Neural cell (in vitro differentiated cells): ENCODE data around the gene FANCL. TPM values are rescaled to one million over a fixed set of nuclear protein-coding genes. Genes with fewer than 3 reads are reported as not detected.
"Not testable (repeated sequence)": the region's sequence is repeated elsewhere in the genome, so short reads cannot be mapped to it uniquely, and the experiment has no call there.

Source experiments
- H2AFZ ChIP-seq: fragments of 200-600, 300-800 bp; sonication (generic), shearing (Covaris generic); 2 replicates; pipeline ENCODE4 v1.6.0; 2014; ENCODE audit warnings: low read depth, mild to moderate bottlenecking, antibody characterized with exemption, low read length, moderate library complexity
- H3F3A ChIP-seq: fragments of 200-600 bp; shearing (Covaris generic); 2 replicates; pipeline ENCODE4 v1.6.1; 2016; ENCODE audit warnings: mild to moderate bottlenecking, moderate library complexity, mixed read lengths, antibody characterized with exemption, low read length; ENCODE audit not compliant: insufficient read depth, poor library complexity, severe bottlenecking
- H3K27ac ChIP-seq: fragments of 200-600, 300-800 bp; sonication (generic), shearing (Covaris generic); 2 replicates; pipeline ENCODE4 v1.5.1; 2014; ENCODE audit warnings: mild to moderate bottlenecking, low read length, moderate library complexity
- H3K27me3 ChIP-seq: fragments of 300-800, 200-600 bp; sonication (generic), shearing (Covaris generic); 2 replicates; pipeline ENCODE4 v1.6.0; 2014; ENCODE audit warnings: mild to moderate bottlenecking, low read depth, low read length, moderate library complexity; ENCODE audit not compliant: insufficient read depth
- H3K36me3 ChIP-seq: fragments of 300-800, 200-600 bp; sonication (generic), shearing (Covaris generic); 2 replicates; pipeline ENCODE4 v1.5.1; 2014; ENCODE audit warnings: mild to moderate bottlenecking, antibody characterized with exemption, low read length, moderate library complexity; ENCODE audit not compliant: insufficient read depth
- H3K4me2 ChIP-seq: fragments of 300-800, 200-600 bp; sonication (generic), shearing (Covaris generic); 2 replicates; pipeline ENCODE4 v1.6.0; 2014; ENCODE audit warnings: mild to moderate bottlenecking, low read length
- H3K4me3 ChIP-seq: fragments of 300-800, 200-600 bp; sonication (generic), shearing (Covaris generic); 2 replicates; pipeline ENCODE4 v1.5.1; 2014; ENCODE audit warnings: mild to moderate bottlenecking, low read length, moderate library complexity
- H3K79me2 ChIP-seq: fragments of 200-600 bp; shearing (Covaris generic); replicated peaks from 2 replicates; pipeline ENCODE4 v1.6.0; 2014; ENCODE audit warnings: mild to moderate bottlenecking, low read length, moderate library complexity; ENCODE audit not compliant: insufficient read depth
- H3K9ac ChIP-seq: fragments of 300-800, 200-600 bp; sonication (generic), shearing (Covaris generic); 2 replicates; pipeline ENCODE4 v1.6.1; 2016; ENCODE audit warnings: mild to moderate bottlenecking, low read length, mixed read lengths
- H3K9me2 ChIP-seq: fragments of 200-600 bp; shearing (Covaris generic); 2 replicates; pipeline ENCODE4 v1.6.1; 2016; ENCODE audit warnings: mild to moderate bottlenecking, low read length, mixed read lengths; ENCODE audit not compliant: insufficient read depth
- H3K9me3 ChIP-seq: fragments of 200-600, 300-800 bp; sonication (generic), shearing (Covaris generic); 2 replicates; pipeline ENCODE4 v1.6.1; 2016; ENCODE audit warnings: mild to moderate bottlenecking, mixed run types, low read length, moderate library complexity, mixed read lengths
- H4K20me1 ChIP-seq: fragments of 200-600 bp; shearing (Covaris generic); 2 replicates; pipeline ENCODE4 v1.6.1; 2016; ENCODE audit warnings: mild to moderate bottlenecking, mixed run types; ENCODE audit not compliant: insufficient read depth
- EP300 ChIP-seq: fragments of 450-650 bp; conservative IDR thresholded peaks from 2 replicates; pipeline ENCODE4 v1.6.1; 2014; ENCODE audit warnings: antibody characterized with exemption, mild to moderate bottlenecking, moderate library complexity; ENCODE audit not compliant: poor library complexity, severe bottlenecking
- EZH2 ChIP-seq: fragments of 200-600, 300-800 bp; shearing (Covaris generic), sonication (generic); IDR thresholded peaks from 2 replicates; pipeline ENCODE4 v1.6.1; 2014; ENCODE audit warnings: antibody characterized with exemption, low read length, borderline replicate concordance, mild to moderate bottlenecking; ENCODE audit not compliant: insufficient read depth, poor library complexity, severe bottlenecking
- MXI1 ChIP-seq: fragments of 450-650 bp; conservative IDR thresholded peaks from 2 replicates; pipeline ENCODE4 v1.6.1; 2014; ENCODE audit warnings: antibody characterized with exemption, mild to moderate bottlenecking; ENCODE audit not compliant: poor library complexity, severe bottlenecking
- POLR2AphosphoS5 ChIP-seq: IDR thresholded peaks from 2 replicates; pipeline ENCODE4 v1.6.1; 2012
- RAD21 ChIP-seq: fragments of 450-650 bp; conservative IDR thresholded peaks from 2 replicates; pipeline ENCODE4 v1.6.1; 2014; ENCODE audit warnings: antibody characterized with exemption, mild to moderate bottlenecking, moderate library complexity
- SMC3 ChIP-seq: fragments of 450-650 bp; conservative IDR thresholded peaks from 2 replicates; pipeline ENCODE4 v1.6.1; 2014; ENCODE audit warnings: antibody characterized with exemption, mild to moderate bottlenecking, moderate library complexity; ENCODE audit not compliant: poor library complexity
- TAF1 ChIP-seq: IDR thresholded peaks from 2 replicates; pipeline ENCODE4 v1.6.1; 2012; ENCODE audit warnings: low read depth
- polyA plus RNA-seq: library from polyadenylated mRNA; depleted of rRNA; stranded (reverse); fragments of >200 nt; gene quantifications from 2 replicates; pipeline ENCODE4 v1.2.3, GENCODE V29; 2014
- TF ChIP-seq, protein P1 (sequence below): fragments of 450-650 bp; IDR thresholded peaks from 2 replicates; pipeline ENCODE4 v1.5.1; 2014; ENCODE audit warnings: antibody characterized with exemption, mild to moderate bottlenecking, moderate library complexity; ENCODE audit not compliant: poor library complexity, severe bottlenecking
- TF ChIP-seq, protein P2 (sequence below): IDR thresholded peaks from 2 replicates; pipeline ENCODE4 v1.6.1; 2012; ENCODE audit warnings: borderline replicate concordance

The FANCL gene
- polyA plus RNA-seq, 1 donor from 2014 or later: 72.8 TPM

DNA sequence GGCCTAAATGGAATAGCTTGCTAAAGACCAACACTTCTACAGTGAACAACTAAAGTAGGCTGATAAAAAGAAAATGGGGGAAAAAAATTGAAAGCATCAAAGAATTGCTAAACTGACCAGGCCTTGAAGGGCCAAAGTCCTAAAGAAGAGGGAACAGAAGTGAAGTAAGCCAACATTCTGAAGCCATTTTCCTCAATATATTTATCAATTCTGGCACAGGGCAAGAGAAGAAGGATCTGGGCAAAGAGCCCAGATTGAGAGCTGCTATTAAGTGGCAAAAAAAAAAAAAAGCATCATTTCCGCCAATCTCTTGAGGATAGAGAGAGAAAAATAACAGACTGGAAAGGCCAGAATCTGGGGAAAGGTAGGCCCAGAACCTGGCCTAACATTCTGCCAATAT lies 25.7 kb downstream of the FANCL start:
- Histone ChIP-seq H3F3A (no peaks in the 10 kb centered on the region), H3K79me2 (no peaks in the 10 kb centered on the region), H3K9me3 (no peaks in the 10 kb centered on the region), H3K36me3 (no peaks in the 10 kb centered on the region), H3K9me2 (no peaks in the 10 kb centered on the region), H3K27me3 (no peaks in the 10 kb centered on the region), H3K4me2 (no peak overlapping the region), H3K27ac (no peak overlapping the region), H2AFZ (no peak overlapping the region), H3K9ac (no peak overlapping the region), H4K20me1 (no peaks in the 10 kb centered on the region), H3K4me3 (no peak overlapping the region)
- TF ChIP-seq SMC3: no peak
- no peak for TF ChIP-seq EZH2
- no peak for TF ChIP-seq POLR2AphosphoS5
- TF ChIP-seq, protein P1, sequence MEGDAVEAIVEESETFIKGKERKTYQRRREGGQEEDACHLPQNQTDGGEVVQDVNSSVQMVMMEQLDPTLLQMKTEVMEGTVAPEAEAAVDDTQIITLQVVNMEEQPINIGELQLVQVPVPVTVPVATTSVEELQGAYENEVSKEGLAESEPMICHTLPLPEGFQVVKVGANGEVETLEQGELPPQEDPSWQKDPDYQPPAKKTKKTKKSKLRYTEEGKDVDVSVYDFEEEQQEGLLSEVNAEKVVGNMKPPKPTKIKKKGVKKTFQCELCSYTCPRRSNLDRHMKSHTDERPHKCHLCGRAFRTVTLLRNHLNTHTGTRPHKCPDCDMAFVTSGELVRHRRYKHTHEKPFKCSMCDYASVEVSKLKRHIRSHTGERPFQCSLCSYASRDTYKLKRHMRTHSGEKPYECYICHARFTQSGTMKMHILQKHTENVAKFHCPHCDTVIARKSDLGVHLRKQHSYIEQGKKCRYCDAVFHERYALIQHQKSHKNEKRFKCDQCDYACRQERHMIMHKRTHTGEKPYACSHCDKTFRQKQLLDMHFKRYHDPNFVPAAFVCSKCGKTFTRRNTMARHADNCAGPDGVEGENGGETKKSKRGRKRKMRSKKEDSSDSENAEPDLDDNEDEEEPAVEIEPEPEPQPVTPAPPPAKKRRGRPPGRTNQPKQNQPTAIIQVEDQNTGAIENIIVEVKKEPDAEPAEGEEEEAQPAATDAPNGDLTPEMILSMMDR: no peak

DNA sequence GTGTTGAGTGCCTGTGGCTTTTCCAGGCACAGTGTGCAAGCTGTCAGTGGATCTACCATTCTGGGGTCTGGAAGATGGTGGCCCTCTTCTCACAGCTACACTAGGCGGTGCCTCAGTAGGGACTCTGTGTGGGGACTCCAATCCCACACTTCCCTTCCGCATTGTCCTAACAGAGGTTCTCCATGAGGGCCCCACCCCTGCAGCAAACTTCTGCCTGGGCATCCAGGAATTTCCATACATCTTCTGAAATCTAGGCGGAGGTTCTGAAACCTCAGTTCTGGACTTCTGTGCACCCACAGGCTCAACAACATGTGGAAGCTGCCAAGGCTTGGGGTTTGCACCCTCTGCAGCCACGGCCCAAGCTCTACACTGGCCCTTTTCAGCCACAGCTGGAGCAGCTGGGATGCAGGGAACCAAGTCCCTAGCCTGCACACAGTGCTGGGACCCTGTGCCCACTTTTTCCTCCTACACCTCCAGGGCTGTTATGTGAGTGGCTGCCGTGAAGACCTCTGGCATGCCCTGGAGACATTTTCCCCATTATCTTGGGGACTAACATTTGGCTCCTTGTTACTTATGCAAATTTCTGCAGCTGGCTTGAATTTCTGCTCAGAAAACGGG lies 30.1 kb downstream of the FANCL start:
- H3K9me2 ChIP-seq, H4K20me1 ChIP-seq, H2AFZ ChIP-seq, H3F3A ChIP-seq, H3K4me2 ChIP-seq, H3K4me3 ChIP-seq, H3K9ac ChIP-seq, H3K79me2 ChIP-seq, H3K9me3 ChIP-seq, H3K36me3 ChIP-seq, H3K27me3 ChIP-seq, H3K27ac ChIP-seq: not testable (repeated sequence)

DNA sequence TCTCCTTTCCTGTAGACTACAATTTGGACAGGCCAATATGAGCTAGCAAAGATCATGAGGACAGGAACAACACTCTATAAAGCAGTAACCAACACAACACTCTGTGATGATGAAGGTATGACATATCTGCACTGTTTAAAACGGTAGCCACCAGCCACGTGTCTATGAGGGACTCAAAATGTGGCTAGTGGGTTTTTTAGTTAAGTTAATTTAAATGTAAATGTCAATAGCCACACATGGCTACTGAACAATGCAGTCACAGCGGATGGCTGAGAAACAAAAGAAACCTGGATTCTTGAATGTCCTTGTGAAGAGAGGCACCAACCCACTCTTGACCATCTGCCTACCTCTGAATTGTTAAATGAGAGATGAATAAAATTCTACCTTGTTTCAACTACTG lies 33.9 kb downstream of the FANCL start:
- no peaks in the 10 kb centered on the region for H3K36me3 ChIP-seq
- H3K9ac ChIP-seq: no peak overlapping the region
- no peaks in the 10 kb centered on the region for H3K9me2 ChIP-seq
- no peaks in the 10 kb centered on the region for H3K79me2 ChIP-seq
- no peak for TF ChIP-seq RAD21
- no peak for TF ChIP-seq EZH2
- TF ChIP-seq POLR2AphosphoS5: no peak
- no peak for TF ChIP-seq TAF1
- TF ChIP-seq, protein P2, sequence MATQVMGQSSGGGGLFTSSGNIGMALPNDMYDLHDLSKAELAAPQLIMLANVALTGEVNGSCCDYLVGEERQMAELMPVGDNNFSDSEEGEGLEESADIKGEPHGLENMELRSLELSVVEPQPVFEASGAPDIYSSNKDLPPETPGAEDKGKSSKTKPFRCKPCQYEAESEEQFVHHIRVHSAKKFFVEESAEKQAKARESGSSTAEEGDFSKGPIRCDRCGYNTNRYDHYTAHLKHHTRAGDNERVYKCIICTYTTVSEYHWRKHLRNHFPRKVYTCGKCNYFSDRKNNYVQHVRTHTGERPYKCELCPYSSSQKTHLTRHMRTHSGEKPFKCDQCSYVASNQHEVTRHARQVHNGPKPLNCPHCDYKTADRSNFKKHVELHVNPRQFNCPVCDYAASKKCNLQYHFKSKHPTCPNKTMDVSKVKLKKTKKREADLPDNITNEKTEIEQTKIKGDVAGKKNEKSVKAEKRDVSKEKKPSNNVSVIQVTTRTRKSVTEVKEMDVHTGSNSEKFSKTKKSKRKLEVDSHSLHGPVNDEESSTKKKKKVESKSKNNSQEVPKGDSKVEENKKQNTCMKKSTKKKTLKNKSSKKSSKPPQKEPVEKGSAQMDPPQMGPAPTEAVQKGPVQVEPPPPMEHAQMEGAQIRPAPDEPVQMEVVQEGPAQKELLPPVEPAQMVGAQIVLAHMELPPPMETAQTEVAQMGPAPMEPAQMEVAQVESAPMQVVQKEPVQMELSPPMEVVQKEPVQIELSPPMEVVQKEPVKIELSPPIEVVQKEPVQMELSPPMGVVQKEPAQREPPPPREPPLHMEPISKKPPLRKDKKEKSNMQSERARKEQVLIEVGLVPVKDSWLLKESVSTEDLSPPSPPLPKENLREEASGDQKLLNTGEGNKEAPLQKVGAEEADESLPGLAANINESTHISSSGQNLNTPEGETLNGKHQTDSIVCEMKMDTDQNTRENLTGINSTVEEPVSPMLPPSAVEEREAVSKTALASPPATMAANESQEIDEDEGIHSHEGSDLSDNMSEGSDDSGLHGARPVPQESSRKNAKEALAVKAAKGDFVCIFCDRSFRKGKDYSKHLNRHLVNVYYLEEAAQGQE: no peak
- TF ChIP-seq, protein P1: no peak
- no peak for TF ChIP-seq EP300
- TF ChIP-seq MXI1: no peak
- TF ChIP-seq SMC3: no peak
- H3K27me3 ChIP-seq: no peaks in the 10 kb centered on the region
- H3K4me3 ChIP-seq: no peak overlapping the region
- H3K9me3 ChIP-seq: no peaks in the 10 kb centered on the region
- no peak overlapping the region for H3K4me2 ChIP-seq
- H4K20me1 ChIP-seq: no peaks in the 10 kb centered on the region
- no peak overlapping the region for H2AFZ ChIP-seq
- H3F3A ChIP-seq: no peaks in the 10 kb centered on the region
- no peak overlapping the region for H3K27ac ChIP-seq
